GM20431 (cell line): ENCODE results near the gene ZNF407.

Experiments used
- in situ Hi-C: fragments of 300-500 bp; cut with MseI, MboI; formaldehyde crosslinking; loops from one replicate; pipeline ENCODE4 v1.15.0; 2020; ENCODE audit warnings: low sequenced_read_pairs; ENCODE audit not compliant: unreplicated experiment

ZNF407 gene

DNA sequence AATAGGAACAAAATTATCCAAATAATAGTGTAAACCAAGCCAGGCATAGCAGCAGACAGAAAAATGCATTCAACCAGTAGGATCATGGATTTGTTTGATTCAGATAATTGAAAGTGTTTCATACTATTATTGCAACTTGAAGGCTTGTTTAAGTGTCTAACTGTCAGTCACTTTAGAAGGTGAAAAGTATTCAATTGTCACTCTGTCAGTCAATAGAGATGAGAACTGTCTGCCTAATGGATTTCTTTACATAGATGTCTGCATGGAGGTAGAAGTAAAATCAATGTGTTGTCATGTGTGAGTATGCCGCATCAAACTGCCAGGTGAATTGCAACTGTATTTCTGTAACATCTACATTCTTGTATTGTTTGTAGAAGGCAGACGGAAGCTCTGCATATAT, 65.0 kb downstream of the ZNF407 start:
- in situ Hi-C loops = loop anchor here (25.0 kb wide), 2 partner anchors 300 to 800 kb away; no protein-coding TSS in a partner anchor

DNA sequence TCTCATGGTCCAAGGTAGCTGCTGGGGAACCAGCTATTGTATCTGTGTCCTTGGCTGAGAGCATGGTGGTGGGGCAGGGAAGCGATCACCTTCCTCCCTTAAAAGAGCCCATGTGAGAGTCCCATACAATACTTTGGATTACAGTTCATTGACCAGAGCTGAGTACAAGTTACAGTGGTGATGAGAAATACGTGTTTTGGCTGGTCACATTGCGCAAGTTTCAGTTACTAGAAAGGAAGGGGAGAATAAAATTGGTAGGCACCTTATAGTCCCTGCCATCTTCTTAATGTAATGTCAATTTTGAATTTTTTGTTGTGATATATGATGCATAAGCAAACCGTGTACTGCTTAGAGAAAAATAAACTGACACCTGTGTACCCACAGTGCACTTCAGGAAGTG, 67.7 kb downstream of the ZNF407 start:
- in situ Hi-C loops = loop anchor here (25.0 kb wide), 2 partner anchors 297 to 797 kb away; no protein-coding TSS in a partner anchor

DNA sequence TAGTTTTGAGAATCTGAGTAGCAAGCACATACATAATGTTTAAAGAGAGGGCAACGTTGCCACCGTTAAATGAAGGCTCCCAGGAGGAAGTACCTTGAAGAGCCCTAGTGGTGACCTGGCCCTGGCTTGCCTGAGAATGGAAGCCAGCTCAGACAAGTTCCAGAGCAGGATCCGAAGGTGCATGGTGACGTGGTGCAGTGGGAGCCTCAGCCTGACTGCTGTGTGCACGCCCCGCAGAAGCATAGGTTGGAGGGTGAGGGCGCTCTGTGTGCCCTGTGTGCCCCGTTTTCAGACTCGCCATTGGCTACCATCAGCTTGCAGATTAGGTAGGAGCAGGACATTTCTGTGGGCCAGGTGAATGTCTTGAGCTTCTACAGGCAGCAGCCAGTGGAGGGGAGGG, 68.2 kb downstream of the ZNF407 start:
- in situ Hi-C loops = loop anchor here (25.0 kb wide), 2 partner anchors 296 to 796 kb away; no protein-coding TSS in a partner anchor

DNA sequence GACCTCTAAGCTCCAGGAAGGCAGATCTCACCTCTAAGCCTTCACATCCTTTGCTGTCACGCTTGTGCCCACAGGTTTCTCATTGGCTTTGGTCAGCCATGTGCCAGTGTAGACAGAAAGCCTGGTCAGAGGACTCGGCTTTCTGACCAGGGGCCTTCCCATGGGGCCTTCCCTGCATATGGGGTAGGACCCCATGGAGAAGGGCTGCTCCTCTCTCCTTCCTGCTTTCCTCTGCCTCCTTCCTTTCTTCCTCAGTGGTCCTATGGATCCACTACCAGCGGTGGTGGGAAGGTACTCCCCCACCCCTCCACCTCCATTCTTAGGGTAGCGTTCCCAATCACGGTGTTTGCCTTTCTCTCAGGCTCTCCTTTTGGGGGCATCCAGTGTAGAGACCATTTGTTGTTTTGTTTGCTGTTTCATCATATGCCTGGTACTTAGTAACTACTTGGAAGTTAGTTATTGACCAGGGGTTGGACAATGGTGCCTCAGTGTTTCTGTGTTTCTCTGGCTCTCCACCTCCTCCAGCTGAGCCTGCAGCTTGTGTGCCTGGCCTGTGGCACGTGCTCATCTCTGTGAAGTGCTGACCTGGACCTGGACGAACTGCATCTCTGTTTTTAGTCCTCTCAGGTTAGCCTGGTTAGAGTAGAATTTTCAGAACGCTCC, 71.6 kb downstream of the ZNF407 start:
- in situ Hi-C loops = loop anchor here (25.0 kb wide), 2 partner anchors 293 to 793 kb away; no protein-coding TSS in a partner anchor

DNA sequence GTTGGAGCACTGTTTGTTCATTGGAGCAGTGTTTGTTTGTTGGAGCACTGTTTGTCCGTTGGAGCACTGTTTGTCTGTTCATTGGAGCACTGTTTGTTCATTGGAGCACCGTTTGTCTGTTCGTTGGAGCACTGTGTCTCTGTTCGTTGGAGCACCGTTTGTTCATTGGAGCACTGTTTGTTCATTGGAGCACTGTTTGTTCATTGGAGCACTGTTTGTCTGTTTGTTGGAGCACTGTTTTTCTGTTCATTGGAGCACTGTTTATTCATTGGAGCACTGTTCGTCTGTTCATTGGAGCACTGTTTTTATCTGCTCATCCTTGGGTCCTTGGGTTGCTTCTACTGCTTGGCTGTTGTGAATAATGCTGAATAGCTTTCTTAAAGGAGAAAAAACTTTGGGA, 74.7 kb downstream of the ZNF407 start:
- in situ Hi-C loops = loop anchor here (25.0 kb wide), 2 partner anchors 290 to 790 kb away; no protein-coding TSS in a partner anchor

DNA sequence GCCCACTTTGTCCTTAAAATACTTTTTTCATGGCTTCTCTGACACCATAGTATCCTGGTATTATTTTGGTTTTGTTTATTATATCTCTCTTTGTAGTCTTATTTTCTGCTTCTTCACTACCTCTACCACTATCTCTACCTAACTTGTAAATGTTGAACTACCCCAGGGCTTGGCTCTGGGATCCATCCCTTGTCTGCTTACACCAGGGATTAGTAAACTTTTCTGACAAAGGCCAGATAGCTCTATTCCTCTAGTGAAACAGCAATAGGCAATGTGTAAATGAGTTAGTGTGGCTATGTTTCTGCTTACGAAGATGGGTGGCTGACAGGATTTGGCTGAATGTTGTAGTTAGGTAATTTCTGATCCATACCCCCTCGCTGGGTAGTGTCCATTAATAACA, 76.8 kb downstream of the ZNF407 start:
- in situ Hi-C loops = loop anchor here (25.0 kb wide), 2 partner anchors 288 to 788 kb away; no protein-coding TSS in a partner anchor

DNA sequence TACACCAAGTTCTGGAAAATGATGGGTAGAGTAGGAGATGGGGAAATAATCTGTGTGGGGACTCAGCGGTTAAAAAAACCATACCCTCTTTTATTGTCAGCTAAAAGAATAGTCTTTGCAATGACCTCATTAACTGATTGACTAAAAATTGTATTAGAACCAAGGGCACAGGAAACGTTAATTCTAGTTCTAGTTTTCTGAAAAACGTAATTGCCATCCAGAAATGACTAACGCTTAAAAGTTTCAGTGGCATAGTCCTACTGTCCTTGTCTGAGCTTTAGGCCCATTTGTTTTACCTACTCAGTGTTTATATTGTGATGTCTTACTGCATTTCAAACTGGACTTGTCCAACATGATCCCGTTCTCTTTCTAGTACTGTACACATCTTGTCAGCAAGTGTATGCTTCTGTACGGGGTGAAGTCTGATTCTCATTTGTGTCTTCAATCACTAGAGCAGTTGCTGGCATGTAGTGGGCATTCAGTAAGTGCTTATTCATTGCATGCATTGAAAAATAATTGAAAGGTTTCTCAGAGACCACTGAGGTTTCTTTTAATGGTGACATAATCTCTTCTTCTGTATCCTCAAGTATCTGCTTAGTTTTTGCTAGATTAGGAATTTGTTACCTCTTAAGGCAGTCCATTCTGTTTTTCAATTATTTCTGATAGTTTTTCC, 81.5 kb downstream of the ZNF407 start:
- in situ Hi-C loops = no loop called here

DNA sequence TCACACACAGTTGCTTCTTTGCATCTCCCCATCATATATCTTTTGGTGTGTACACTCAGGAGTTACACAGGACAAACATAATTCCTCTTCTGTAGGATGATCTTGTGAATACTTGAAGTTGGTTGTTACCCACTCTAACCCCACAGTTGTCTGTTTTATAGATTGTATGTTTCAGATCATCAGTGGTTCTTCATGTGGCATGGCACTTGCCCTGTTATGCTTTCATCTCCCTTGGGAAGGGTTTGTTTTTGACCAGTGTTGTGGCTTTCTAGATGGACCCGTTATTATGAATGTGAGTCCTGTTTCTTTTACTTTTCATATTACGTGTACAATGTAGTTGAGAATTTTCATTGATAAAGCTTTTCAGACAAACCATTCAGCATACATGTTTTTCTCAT, 82.0 kb downstream of the ZNF407 start:
- in situ Hi-C loops = no loop called here

DNA sequence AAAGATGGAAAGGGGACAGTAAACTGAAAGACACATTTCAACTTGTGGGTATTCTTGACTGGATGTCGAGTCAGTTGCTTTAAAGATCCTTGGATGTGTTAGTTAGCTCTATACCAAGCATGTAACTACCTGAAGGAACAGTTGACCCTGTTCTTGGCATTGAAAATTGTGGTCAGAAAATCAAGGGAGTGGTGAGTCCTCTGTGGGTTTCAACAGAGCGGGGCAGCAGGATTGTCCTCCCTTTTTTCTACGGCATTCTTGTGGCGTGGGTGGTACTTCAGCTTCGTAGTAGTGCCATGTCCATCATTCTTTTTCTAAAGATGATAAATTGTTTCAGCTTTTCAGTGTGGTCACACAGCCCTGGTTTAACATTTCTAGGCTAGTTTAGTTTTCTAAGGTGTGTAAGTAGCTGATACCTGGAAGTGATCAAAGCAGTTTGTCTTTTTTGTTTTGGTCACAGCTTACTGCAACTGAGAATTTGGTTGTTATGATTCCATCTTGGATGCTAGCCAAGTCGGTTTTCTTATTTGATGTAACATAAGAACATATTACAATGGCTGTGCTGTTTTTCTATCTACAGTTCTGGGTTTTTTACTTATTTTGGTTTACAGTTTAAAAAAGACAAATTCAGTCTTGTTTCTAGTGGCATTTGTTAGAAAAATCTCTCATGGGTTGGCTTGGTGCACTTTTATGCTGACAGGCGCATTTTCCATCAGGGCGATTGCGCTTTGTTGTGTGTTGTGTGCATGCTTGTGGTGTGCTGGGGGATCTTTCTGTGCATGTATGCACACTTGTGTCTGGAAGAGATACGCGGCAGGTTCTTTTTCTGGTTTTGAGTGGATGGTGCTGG, 84.7 kb downstream of the ZNF407 start:
- in situ Hi-C loops = no loop called here

DNA sequence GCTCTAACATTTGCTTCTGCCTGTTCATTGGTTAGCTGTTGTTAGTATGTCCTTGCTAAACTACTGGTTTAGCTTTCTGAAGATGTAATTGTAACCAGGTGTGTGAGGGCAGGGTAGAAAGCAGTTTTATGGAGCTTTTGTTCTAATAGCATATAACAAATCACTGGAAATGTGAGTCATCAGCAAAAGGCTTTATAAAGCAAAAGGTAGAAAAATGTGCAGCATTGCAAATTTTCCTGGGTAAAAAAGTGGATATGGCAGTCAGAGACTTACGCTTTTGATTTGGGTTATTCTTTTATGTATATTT, 85.3 kb downstream of the ZNF407 start:
- in situ Hi-C loops = no loop called here

DNA sequence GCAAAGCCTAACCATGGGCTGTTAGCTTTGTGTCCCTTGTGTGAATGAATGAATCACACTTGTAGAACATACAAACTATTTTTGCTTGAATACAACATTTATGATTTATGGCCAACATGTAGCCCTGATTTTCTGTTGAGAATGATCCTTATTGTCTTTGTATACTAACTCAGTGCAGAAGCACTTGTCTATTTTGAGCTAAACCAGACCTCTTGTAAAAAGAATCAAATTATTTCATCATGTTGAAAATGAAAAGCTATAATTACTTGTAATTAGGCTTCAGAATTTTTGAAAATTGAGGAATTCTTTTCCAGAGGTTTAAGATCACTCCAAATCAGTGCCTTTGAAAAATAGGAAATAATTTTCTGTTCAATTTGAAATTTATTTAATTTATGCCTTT, 85.9 kb downstream of the ZNF407 start:
- in situ Hi-C loops = no loop called here

DNA sequence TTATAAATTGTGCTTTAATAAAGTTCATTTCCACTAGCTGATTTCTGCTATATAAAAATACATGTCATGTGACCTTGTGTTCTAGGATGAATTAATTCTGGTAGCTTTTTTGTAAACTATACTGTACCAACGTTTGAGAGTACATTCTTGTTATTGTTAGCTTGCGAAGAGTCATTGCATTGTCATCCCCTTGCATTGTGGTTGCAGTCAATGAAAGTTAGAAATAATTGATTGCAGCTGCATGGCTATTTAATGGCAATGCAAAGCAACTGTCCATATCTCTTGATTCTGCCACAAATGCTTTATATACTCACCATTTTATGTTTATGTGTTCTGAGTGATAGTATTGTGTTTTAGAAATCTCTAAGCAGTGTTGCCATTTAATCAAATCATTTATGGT, 91.6 kb downstream of the ZNF407 start:
- in situ Hi-C loops = no loop called here

DNA sequence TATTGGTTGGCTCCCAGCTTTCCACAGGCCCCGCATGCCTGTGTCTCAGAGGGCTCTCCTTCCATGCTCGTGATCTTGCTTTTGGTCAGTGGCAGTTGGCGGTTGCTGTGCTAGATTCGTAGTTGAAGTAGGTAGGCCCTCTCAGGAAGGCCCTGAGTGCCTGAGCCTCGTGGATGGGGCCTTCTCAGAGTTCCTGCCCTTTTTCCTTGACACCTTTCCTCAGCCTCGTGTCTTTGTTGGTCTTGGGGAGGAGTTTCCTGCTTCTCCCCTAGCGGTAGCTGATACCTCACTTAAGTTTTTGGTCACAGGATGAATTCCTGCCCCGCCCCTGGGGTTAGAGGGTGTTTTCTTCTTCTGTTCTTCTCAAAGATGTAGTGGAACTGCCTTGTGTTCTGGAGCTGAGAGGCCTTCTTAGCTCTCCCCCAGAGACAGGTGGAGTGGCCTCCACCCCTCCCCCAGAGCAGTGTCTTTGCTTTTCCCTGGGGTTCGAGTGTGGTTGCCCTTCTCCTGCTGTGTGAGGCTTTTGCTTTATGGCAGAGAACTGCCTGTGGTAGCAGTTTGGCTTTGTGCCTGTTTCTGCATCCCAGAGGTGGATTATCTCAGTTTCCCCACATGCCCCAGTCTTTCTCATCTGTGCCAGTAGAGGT, 94.8 kb downstream of the ZNF407 start:
- in situ Hi-C loops = no loop called here

DNA sequence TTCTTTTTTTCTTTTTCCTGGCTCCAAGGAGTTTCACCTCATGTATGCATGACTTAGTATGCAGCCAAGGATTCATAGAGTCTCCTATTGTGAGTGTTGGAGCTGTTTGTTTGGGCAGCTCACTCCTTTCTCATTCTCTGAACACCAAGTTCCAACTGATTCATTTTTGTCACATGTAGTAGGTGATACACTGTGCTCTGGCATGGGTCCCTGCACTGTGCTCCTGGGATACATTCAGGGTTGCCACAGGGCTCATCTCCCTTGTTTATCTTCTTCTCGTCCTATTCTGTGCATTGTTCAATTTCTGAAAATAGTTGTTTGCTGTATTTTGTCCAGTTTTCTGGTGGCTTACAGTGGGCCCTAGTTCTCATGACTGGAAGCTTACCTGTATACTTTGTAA, 96.8 kb downstream of the ZNF407 start:
- in situ Hi-C loops = no loop called here

DNA sequence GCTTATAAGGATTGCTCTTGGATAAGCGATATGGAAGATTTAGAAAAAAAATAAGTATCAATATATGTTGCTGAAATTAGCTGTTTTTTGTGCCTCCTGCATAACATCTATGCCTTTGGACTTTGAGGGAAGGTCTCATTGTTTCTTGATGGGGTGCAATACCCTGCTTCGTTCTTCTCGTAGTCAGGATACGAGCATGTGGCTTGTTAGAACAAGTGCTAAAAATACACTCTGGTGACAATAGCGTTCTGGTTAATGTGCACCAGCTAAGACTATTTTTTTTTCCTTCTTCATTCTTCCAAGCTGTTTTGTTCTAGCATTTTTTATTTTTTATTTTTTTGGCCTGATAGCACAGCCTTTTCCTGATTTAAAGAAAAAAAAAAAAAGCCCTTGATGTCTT, 97.5 kb downstream of the ZNF407 start:
- in situ Hi-C loops = no loop called here

DNA sequence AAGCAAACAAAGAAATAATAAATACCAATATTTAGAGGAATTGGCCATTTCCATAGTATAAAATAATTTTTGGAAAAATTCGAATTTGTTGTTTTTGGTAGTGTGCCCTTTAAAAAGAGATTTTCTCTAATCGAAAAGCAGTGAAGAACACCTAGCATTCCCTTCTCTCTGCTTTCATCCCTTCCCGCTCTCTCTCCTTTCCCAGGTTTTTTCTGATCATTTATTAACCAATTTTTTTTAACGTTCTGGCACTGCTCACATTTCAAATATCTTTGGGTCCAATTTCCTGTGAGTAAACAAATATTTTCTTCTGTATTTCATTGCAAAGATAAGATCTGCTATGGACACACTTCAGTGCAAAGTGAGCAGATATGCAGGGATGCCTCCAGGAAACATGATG, 101.2 kb downstream of the ZNF407 start:
- in situ Hi-C loops = no loop called here

DNA sequence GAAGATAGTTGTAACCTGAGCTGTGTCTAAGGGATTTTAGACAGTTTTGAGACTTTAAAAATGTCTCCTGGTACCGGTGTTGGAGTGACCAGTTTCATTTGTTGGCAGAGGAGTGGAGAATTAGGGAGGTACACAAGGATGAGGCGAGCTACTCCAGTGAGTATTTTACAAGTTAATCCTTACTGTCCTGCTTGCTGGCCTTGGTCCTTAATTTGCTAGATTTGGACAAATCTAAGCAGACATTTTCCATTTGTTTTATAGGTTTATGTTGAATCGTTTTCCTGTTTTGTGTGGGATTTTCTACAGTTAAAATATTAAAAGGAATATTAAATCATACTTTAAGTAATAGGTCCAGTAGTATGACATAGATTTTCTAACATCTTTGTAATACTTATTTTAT, 101.8 kb downstream of the ZNF407 start:
- in situ Hi-C loops = no loop called here

DNA sequence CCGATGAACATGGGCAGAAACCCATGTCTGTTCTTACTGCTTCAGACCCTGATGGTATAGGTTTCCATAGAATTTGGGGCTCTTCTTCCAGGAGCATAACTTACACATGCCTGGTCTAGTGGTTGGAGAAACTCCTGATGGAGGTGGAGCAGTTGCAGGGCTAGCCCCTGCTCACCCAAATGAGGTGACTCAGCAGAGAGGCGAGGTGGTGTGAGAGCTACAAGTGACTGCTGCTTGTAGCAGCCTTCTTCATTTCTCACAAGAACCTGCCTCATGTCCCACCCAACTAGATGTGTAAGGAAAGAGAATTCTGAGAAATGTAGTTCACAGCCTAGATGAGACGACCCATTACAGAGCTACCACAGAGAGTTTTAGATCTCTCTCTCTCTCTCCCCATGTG, 105.3 kb downstream of the ZNF407 start:
- in situ Hi-C loops = no loop called here

DNA sequence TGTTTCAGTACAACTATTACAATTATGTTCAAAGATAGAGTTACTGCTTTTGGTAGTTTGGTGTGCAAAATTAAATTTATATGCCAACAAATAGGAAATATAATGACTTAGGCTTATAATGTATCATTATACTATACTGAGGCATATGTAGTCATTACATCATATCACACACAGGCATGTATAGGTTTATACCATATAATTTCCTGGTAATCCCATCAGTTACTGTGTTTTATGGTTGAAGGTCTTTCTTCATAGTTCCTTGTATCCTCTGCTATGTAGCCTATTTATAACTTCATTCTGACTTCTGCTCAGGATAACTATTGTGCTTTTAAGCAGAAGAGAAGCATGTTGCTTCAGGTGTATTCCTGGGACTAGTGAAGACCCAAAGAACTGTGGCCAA, 110.5 kb downstream of the ZNF407 start:
- in situ Hi-C loops = no loop called here

DNA sequence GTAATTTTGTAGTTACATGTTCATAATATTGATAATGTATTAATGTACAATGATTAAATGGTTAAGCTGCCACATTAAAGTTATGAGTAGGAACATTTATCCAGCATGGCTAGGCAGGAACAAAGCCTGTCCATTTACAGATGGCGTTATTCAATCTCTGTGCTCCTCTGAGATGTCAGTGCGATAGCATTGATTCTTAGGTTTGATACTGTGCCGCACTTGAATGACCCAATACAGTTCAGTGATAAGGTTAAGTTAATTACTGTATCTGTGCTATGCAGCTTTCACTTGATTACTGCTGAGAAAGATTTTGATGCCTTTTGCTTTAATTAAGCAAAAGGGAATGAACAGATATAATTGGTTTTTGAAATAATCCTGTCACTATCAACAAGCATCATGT, 111.8 kb downstream of the ZNF407 start:
- in situ Hi-C loops = no loop called here
